GM19455 (cell line): ENCODE data around the gene ASAH2B.

ENCODE experiments used
- ATAC-seq: cut with Tn5 transposase; IDR thresholded peaks from one replicate; pipeline ENCODE4 v1.9.1; 2021; ENCODE audit not compliant: unreplicated experiment

The ASAH2B gene

DNA sequence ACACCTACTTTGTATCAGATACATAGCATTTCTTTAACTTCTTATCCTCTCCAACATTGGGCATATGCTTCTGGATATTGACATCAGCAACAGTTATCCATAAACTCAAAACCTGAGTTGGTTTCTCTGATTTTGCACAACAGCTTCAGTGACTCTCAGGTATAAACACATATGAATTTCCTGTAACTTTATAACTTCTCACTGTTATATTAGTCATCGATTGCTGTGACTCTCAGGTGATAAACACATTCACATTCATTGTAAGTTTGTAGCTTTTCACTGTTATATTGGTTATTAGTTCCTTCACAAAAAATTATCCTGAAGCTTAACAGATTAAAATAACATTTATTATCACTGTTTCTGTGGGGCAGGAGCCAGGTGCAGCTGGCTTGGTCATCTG is 57.0 kb downstream of the ASAH2B start:
- ATAC-seq = no peak

DNA sequence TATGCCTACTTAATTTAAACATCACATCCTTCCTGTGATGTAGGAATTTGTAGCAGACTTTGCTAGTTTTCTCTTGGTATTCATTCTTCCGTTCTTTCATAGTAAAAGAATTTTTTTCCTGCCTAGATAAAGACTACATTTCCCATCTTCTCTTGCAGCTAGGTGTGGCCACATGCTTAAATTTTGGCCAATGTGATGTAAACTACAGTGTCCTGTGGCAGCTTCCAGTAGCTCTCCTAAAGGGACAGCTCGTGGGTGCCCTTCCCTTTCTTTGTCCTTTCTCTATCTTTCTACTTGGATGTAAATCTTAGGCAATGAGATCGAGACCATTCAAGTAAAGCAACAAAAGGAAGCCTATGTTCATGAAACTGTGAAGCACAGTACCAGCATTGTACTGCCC is 58.6 kb downstream of the ASAH2B start:
- ATAC-seq = no peak

DNA sequence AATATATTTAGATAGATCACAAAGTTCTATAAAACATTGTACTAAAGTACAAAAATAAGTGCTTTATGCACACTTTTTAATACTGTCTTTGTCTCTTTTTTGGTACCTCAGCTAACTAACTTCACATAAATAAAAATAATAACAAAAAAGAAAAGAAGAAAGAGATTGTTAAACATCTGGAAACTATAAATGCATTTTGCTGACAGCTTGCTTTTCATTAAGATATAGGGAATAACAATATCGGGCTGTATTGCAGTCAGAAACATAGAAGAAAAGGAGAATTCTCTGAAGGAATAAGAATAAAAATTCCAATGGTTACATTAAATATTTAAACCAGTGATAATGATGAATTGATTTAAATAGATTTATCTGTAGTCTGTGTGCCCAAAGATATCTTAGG is 59.9 kb downstream of the ASAH2B start:
- no peak for ATAC-seq

DNA sequence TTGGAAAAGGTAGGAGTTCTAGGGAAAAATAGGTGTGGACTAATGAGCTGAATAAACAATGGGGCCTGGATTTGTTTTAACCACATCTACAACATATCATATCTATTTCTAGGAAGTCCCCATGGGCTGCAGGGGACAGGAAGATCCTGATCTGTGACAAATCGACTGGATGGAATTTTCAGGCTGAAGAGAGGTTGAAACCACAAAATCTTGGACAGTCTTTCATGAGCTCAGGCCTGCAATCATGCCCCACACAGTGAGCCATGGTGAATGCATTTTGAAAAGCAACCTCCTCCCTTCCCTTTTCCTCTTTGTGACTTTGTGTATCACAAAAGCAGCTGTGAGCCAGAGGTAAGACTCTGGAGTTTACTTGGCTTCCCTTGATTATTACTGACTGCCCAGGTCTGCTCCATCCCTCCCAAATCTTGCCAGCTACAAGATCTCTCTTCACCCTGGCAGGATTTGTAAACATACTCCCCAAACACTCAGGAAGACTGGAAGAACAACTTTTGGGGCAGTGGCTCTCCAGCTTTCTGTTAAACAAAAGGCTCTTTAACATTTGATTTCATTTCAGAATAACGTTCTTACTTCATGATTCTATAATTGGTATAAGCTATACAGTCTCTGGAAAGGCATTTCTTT is 66.4 kb downstream of the ASAH2B start:
- no peak for ATAC-seq

DNA sequence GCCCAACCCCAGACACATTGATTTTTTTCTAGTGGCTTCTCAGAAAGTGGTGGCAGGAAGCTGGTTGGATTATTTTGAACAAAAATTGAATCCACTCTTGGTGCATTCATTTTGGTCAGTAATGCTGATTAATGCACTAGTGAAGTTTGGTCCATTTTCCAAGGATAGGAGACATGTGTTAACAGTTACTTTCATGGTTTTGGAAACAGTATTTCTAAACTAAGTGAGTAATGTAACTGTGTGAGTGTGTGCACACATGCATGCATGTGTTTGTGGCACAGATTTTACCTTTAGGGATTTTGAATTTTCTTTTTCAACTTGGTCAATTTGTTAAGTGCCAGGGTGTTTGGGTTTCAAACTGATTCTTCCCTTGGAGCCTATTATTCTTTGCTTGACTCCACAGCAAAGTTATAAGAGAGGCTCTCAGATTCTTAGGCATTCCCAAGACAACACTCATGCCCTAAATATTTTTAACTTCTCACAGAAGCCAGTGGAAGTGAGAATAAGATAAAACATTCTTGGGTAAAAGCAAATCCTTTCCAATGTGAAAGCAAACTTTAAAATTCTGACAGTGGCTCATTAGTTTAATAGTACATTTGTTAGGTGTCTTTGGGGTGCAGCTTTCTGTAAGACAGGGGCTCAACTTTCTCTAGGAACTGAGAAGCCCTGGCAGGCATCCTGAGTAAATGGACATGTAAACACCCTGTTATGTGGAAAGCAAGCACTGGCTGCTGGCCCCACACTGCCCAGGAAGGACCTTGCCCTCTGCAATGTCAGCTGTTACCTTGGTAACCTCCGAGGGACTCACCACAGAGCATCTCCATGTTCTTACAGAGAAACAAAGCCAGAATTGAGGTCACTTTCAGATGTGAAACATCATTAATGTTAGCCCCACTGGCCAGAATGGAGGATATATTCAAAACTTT is 68.4 kb downstream of the ASAH2B start:
- no peak for ATAC-seq
